Activated CD4-positive, alpha-beta T cell treated with anti-CD3 and anti-CD28 coated beads, Interleukin-2, amount 50 U/mL, for 1 hour (primary cell): ENCODE results near the gene ARSI.

Source experiments
- DNase-seq: peaks from one replicate; pipeline ENCODE4 v3.0.0-alpha.2; 2020

The ARSI gene

DNA sequence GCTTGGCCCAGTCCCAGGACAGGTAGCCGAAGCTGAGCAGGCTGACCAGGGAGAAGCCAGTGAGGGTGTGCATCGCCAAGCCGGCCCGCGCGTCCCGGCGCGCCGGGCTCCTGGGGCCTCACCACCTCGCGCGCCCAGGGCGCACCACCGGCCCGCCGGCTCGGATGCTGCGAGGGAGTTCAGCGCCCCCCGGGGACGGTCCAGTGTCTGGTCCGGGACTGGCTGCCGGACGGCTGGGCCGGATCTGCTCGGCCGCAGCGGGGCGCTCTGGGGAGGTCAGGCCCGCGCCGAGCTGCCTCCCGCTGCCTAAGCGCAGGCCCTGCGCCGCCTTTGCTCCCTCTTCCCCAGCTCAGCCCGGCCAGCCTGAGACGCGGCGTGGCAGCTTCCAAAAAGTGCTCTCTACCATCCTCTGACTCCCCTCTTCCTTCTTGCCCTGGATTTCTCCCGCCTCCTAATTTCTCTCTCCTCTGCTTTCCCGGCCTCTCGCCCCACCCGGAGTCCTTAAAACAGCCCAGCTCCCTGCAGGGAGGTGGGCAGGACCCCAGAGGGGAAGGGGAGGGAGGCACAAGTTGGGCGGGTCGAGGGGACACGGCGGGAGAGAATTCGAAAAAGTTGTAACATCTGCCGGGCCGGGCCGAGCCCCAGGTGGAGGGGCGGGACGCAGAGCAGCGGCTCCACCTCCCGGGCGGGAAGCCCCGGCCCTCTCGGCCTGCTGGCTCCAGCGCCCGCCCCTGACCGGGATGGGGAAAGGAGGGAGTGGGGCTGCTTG lies at the start of gene ARSI:
ARSI (minus strand) TSS at position 605 of the 769 bp plus-strand sequence; CDS start at position 73, 532 bp downstream.
- DNase-seq = no peak

DNA sequence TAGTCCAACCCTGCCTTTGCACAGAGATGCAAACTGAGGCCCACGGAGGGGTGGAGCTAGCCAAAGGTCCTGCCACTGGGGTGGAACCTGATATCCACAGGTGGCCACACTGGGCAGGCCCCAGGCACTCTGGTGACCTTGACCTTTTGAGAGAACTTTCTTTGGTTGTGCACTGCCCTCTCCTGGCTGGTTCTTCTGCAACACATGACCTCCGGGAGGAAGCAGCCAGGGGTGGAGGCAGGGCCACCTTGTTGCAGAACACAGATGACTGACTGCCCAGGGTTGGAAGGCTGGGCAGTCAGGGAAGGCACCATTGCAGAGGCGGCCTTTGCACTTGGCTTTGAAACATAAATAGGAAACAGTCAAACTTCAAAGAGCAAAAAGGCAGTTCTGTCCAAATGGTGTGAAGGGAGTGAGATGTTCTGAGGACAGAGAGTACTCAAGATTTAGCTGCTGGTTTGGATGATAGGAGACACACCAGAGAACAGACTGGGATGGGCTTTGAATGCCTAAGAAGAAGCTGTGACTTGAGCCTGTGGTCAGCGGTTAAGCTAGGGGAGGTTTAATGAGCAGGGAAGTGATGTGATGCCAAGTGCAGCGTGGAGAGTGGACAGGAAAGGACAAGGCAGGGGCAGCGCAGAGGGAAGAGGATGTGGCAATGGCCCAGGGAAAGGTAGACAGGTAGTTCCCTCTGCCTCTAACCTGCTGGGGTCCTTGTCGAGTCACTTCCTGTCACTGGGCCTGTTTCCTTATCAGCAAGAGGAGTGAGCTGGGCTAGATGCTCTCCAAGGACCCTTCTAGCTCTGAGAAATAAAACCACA lies 48.0 kb upstream of the ARSI start:
- peak; percentile 30 for DNase-seq

DNA sequence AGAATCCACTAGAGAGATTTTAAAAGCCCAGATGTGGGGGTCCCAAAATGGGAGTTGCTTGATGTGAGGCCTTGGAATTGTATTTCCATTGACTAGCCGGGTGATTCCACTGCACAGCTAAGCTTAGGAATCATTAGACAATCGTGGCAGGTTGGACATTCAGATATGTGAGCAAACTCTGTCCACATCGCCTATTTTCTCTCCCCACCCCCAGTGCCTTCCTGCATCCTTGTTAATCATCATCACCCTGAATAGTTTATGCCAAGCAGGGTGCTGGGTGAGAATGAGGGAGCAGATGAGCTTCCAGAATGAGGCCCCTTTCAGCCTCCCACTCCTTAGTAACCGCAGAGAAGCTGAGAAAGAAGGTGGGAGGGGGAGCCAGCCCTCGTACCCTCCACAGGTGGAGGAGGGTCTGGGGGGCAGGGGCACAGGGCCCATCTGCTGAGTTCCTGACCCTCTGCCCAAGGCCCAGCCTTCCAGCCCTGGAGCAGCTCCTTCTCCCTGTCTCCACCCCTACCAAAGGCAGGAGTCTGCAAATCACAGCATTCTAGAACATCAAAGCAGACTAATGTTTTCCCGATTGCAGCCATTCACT lies 47.1 kb upstream of the ARSI start:
- DNase-seq = no peak

DNA sequence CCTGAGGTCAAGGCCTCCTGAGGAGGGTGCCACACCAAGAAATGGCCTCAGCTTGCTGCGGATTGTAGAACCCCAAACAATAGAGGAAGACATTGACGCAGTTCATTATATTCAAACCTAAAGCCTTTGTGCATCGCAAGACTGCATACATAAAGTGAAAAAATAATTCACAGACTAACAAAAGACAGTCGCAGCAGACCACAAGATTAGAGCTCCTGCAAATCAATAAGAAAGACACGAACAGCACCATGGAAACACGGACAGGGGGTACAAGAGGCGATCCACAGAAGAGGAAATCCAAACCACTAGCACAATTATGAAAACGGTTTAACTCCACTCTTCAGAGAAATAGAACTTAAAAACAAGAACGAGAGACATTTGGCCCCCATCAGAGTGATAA lies 44.7 kb upstream of the ARSI start:
- no peak for DNase-seq

DNA sequence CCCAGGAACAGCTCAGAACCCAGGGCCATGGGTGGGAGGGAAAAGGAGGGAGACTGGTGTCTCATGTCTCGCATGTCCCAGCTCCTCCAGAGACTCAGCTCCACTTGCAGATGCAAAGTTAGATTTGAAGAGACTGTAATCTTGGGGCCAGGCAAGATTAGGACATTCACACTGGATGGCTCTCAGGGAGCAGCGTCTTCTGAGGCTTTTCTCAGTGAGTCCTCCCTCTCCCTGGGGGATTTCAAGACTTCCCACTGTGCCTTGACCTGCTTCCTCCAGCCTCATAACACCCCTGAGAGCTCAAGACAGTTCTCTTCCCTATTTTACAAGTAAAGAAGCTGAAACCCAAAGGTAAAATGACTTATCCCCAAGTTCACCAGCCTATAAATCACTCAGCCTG lies 44.3 kb upstream of the ARSI start:
- no peak for DNase-seq

DNA sequence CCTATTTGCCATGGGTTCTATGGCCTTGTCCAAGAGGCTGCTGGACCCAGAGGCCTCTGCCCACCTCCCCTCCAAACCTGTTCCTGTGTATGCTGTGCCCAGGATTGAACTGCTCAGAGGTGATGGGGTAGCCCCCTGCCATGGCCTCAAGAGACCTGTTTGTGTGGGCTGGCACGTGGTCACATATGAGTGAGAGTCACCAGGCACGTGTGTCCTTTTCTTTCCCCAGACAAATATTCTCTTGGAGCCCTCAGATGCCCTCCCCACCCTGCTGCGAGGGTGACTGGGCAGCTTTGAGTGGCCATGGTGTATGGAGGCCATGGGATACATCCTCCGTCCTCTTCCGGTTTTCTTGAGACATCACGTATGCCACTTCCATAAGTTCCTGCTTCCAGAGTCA lies 43.9 kb upstream of the ARSI start:
- DNase-seq = no peak

DNA sequence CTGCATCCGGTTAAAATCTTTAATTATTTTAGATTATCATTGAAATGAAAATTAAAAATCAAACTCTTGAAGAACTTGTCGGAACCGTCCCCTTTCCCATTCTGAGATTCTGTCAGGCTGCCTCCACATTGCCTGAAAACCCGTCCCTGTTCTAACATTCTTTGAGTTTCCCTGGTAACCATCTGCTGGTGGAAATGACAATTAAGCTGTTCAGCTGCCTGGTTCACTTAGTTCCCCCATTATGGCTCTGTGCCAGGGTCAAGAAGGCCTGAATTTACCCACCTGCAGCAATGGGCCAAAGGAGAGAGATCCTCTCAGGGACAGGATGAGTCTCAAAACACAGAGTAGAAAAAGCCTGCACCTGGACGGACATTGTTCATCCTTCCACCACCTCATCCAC lies 43.0 kb upstream of the ARSI start:
- no peak for DNase-seq

DNA sequence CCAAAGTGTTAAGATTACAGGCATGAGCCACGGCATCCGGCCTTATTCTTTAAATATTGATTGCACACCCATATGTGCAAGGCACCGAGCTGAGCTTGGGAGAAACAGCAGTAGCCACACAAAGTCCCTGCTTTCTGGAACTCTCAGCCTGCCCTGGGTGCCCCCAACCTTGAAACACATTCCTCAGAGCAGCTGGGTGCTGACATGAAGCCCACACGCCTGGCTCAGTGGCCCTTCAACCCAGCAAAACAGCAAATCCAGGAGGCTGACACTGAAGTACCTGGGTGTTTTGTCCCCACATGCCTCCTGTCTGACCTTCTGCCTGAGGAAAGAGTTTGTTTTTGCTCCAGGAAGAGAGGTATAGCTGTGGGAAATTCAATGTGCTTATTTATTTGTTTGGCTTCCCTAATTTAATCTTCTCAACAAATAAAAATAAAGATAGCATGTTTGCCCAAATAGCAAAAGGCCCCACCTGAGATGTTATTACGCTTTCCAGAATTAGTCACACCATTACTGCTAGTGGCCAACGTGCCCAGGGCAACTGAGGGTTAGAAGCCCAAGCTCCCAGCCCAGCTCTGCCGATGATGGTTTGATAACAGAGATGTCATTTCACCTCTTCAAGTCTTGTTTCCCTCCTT lies 41.4 kb upstream of the ARSI start:
- no peak for DNase-seq

DNA sequence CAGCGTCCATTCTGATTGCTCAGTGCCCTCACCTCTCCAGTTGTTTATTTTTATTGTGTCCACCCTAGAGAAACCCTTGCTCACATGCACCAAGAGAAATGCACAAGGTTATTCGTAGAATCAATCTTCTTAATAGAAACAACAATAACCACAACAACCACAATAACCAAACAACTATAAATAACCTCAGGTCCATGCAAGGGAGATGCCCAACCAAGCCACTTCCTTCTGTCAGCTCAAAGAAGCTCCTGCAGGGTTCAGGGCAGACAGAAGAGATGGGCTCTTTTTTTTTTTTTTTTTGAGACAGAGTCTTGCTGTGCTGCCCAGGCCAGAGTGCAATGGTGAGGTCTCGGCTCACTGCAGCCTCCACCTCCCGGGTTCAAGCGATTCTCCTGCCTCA lies 39.9 kb upstream of the ARSI start:
- DNase-seq = no peak

DNA sequence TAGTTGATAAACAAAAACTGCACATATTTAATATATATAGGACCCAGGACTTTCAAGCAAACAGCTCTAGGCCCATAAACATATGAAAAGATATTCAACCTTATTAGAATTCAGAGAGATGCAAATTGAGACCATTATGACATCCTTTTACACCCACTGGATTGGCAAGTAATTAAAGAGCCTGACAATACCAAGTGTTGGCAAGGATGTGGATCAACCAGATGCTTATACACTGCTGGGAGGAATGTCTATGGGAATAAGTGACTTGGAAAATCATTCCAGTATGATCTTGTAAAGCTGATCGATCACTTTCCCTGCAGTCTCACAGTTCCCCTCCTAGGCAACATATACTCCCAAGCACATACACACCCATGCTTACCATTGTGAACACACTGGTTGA lies 39.3 kb upstream of the ARSI start:
- no peak for DNase-seq

DNA sequence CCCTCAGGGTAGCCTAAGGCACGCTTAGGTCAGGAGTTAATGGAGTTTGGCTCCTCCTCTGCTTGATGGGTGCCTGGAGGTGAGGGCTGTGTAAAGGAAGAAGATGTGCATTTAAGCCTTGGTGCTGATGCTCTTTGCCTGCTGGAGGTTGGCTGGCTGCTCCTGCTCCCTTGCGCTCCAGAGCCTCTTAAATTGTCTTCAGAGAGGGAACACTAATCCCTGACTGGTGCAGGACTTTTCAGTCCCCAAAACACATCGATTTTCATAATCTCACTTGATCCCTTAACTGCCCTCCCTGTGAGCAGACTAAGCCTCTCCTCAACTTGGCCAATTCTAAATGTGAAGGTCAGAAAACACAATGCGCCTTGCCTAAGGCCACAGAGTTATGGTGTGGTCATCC lies 38.6 kb upstream of the ARSI start:
- no peak for DNase-seq

DNA sequence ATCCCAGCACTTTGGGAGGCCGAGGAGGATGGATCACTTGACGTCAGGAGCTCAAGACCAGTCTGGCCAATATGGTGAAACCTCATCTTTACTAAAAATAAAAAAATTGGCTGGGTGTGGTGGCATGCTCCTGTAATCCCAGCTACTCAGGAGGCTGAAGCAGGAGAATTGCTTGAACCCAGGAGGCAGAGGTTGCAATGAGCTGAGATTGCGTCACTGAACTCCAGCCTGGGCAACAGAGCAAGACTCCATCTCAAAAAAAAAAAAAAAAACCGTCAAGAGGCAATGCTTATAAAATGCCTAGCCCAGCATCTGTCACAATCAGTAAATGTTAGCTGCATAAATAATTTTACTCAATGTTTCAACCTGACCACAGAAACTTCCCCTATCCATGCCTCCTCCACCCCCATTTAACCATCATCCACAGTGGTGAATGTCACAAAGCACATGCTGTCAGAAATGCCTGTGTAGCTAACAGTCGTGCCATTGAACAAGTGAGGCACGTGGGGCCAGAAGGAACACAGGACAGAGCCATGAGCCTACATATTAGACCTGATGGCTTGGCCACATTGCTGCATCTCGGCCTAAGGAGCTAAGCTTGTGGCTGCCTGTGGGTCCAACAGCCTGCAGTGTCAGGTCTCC lies 38.0 kb upstream of the ARSI start:
- DNase-seq = no peak

DNA sequence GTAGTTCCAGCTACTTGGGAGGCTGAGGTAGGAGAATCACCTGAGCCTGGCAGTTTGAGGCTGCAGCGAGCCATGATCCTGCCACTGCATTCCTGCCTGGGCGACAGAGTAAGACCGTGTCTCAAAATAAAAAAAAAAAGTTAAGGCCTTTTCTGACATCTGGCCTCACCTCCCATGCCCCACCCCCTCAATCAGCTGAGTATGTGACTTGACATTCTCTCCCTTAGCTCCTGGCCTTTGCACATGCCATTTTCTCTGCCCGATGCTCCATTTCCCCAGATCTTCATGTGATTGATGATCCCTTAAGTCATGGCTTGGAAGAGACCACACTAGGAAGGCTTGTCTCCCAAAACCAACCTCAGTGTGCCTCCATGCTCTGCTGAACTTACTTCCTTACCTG lies 37.1 kb upstream of the ARSI start:
- no peak for DNase-seq

DNA sequence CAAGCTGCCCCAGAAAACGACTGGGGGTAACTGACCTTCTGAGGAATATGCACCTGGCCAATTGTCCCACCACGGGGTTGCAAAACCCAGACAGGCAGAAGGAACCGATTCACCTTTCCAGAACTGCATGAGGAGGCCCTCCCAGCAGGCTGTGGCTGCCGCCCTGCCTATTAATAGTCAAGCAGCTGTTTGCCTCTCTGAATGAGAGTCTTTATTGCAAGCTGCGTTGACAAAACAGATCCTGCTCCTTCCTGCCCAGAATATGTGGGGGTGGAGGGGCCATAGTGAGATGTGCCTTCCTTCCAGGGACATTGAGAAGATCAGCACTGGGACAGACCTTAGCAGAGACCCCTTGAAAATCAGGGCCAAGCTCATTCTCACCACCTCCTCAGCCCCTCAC lies 36.5 kb upstream of the ARSI start:
- no peak for DNase-seq

DNA sequence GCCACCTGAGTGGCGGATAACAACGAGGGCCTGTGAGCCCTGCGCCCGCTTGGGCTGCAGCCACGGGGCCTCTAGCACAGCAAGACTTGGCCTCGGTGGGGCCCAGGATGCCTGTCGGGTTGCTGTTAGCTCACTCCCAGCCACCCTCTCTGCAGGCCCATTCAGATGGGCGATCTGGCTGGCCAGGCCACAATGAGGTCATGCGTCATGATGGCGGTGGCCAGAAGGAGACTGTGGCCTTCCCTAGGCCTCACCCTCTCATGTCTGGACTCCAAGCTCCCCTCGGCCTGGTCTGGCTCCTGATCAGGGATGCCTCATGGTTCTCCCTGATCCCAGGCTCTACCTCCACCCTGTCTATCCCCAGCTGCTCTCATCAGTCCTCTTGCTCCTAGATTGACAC lies 35.8 kb upstream of the ARSI start:
- DNase-seq = no peak

DNA sequence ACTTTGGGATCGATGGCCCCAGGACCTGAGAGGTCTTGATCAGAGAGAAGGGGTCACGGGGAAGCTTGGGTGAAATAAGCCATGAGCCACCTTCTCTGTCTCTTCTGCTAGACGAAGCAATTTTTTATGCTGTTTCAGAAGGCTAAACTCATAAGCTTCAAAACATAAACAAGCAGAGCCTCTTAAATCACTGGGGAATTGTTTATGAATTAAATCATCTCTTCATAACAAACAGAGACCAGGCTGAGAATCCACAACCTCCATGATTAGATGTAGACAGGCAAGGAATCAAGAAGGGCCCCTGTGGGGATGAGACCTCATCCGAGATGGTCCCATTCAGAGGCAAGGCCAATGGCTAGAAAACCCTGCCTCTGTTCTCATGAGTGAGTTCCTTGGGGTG lies 33.1 kb upstream of the ARSI start:
- no peak for DNase-seq

DNA sequence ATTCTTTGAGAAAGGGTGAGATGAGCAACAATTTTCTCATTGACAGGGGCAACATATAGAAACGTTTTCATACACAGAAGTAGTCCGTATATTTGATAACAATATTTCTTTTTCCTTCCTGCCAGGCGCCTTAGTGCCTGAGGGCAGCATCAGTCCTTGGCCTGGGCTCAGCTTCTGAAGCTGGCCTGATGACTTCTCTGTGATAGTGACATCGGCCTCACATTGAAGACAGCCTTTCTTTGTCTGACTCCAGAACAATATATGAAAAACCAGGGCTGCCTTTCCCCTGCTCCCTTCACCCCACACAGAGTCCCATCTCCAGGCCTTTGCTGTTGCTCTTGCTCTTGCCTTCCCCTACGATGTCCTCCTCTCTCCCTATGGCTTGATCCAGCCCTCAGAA lies 30.7 kb upstream of the ARSI start:
- no peak for DNase-seq

DNA sequence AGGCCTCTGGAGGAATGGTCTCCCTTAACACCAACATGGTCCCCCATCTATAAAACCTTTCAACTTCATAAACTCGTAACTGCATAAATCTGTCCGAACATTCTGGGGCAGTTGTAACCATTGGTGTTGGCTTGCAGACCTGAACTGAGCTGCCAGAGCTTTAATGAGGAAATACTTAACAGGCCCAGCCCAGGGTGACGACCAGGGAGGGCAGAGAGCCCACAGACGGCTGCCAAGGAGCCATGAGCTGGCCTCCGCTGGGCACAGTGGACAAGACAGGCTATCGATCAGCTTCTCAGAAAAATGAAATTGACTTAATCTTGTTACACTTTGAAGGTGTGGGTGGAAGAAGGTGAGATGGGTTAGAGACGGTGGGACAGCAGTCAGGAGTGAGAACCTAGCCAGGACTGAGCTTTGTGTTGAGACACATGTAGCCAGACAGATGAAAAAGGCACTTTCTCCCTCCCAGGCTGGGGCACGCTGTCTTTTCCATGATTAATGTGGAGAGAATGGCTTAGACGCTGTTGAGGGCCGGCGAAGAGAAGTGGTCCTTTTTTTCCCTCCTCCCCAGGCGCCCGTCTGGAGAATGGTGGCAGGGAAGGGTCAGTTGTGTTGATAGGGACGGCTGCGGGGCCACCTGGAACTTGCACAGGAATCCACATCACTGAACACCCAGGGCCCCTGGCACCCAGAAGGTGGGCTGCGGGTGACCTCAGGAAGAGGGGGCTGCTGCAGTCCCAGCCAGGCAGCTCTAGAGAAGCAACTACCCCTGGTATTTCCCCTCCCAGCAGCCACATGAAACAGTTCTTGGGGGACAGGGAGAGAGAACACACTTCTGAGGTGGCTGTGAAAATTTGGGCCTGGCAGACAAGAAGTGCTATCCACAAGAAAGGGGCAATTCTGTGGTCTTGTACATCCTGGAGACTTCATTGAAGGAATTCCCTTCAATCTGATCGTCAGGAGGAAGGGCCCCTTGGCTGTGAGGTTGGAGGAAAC lies 27.5 kb upstream of the ARSI start:
- no peak for DNase-seq

DNA sequence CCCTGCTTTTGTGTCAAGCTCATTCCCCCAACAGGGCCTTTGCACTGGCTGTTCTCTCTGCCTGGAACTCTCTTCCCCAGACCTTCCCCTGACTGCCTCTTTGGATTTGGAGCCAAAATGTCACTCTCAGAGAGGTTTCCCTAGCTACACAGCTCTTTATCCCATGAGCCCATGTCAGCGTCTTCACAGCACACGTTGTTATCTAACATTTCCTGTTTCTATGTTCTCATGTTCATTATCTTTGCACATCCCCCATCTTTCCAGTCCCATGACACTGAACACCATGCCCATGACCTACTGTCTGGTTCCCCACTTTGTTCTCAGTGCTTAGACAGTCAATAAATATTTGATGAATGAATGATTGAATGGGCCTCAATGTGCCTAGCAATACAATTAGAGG lies 26.3 kb upstream of the ARSI start:
- no peak for DNase-seq

DNA sequence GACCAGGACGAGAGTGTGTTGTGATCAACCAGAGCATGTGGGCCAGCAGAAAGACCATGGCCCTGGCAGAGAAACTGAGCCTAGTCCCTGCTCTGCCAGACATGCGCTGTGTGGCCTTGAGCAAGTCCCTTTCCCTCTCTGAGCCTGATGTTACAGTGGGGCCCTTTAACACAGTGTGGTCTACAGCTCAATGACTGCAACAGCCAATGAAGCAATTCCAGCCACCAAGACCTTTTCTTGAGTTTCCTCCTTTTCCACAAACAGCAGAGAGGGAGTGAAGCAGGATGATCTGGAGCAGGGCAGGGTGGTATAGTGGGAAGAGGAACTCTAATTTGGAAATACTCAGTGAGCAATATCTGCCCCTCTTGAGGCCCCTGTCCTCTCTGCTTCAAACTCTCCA lies 25.8 kb upstream of the ARSI start:
- no peak for DNase-seq

DNA sequence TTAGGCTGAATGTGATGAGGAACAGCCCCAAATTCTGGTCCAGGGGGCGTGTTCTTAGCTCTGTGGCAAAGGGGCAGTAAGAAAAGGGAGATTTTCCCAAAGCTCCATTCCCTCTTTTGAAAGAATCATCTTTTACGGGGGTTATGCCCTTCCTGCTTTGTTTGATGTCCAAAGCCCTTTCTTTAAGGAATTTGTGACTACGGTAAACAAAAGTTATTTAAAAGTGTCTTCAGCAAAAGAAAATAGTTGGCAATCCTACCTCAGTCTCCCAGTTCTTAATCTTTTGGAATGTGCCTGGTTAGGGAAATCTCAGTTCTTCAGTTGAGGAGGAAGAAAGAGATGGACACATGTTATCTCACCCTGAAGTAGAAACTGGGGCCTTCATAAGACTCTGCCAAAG lies 24.4 kb upstream of the ARSI start:
- DNase-seq = no peak

DNA sequence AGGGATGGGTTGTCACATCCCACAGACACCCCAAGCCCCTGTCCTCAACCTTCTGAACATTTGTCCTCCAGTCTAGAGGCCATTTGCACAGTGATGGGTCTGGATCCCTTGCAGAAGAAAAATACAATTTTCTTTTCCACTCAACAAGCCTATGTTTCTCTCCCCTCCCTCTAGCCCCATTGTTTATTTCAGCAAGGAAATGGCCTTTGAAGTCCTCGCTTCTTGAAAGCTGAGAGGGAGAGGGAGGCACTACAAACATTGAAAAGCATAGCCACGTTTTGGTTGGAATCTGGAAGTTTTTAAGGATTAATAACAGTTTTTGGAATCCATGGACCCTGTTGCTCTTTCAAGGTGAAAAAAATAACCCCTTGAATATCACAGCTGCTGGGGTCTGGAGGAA lies 24.0 kb upstream of the ARSI start:
- DNase-seq = no peak
